ENCODE results near the gene AVEN. TPM values are rescaled to one million over a fixed set of nuclear protein-coding genes. Genes with fewer than 3 reads are reported as not detected.
"Not testable (repeated sequence)": the region's sequence is repeated elsewhere in the genome, so short reads cannot be mapped to it uniquely, and the experiment has no call there.

Gene AVEN
- total and polyA plus RNA-seq, 2 of the 8 experiments (the other 6 are each of a cell fraction or from before 2014, with no cell fraction given), result 5.5 to 17.0 TPM

DNA sequence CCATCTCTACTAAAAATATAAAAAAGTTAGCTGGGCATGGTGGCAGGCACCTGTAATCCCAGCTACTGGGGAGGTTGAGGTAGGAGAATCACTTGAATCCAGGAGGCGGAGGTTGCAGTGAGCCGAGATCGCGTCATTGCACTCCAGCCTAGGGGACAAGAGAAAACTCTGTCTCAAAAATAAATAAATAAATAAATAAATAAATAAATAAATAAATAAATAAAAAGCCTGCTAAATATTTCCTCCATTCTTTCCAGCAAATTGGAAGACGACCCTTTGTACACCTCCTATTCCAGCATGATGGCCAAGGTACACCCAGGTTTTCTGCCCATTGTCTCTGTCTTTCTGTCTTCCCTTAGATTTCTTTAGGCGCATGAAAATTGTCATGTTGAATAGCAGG, 219.5 kb downstream of the AVEN start:
- DNase-seq (ENCODE audit: low read depth in 1 of 2, low spot score in 2 of 2); H3K4me1 ChIP-seq (replicated peaks in 1 of 4; ENCODE audit: control insufficient read depth in 3 of 4, insufficient read depth in 4 of 4, low read length in 3 of 4); H3K79me2 ChIP-seq (ENCODE audit: control insufficient read depth in 1 of 2, insufficient read depth in 2 of 2, low read length in 2 of 2); H3K4me3 ChIP-seq (ENCODE audit: extremely low read depth in 1 of 4, insufficient read depth in 2 of 4, low read depth in 3 of 4, low read length in 4 of 4); H3K9me3 ChIP-seq (ENCODE audit: insufficient read depth in 2 of 2, low read depth in 1 of 2, low read length in 1 of 2); FAIRE-seq; H3K4ac ChIP-seq (replicated peaks; ENCODE audit: insufficient read length, low read depth, low read length); H4K20me1 ChIP-seq (replicated peaks in 1 of 2; ENCODE audit: control insufficient read depth in 1 of 2, insufficient read depth in 2 of 2, low read length in 2 of 2); H3K18ac ChIP-seq (ENCODE audit: extremely low read depth, low read length); POLR2A ChIA-PET (ENCODE audit: partially characterized antibody); CTCF ChIA-PET (ENCODE audit: partially characterized antibody); H2AK5ac ChIP-seq (ENCODE audit: low read depth, low read length); H3K36me3 ChIP-seq (ENCODE audit: control insufficient read depth in 2 of 4, insufficient read depth in 4 of 4, low read length in 3 of 4); H3K23me2 ChIP-seq (ENCODE audit: low read depth, low read length); H3K23ac ChIP-seq (ENCODE audit: insufficient read length); H3K79me1 ChIP-seq (ENCODE audit: low read depth, low read length); H2BK15ac ChIP-seq (ENCODE audit: low read length); H3K27me3 ChIP-seq (replicated peaks in 1 of 4; ENCODE audit: control insufficient read depth in 3 of 4, extremely low read depth in 1 of 4, insufficient read depth in 3 of 4, low read length in 3 of 4); H3K27ac ChIP-seq (ENCODE audit: low read depth, low read length); H4K5ac ChIP-seq (ENCODE audit: insufficient read length, low read depth, low read length); H3K9ac ChIP-seq (replicated peaks in 1 of 4; ENCODE audit: extremely low read depth in 1 of 4, low read depth in 3 of 4, low read length in 3 of 4); H2BK120ac ChIP-seq (replicated peaks; ENCODE audit: low read depth, low read length); H3K56ac ChIP-seq (replicated peaks; ENCODE audit: insufficient read length, low read depth, low read length); H3K4me2 ChIP-seq (ENCODE audit: insufficient read depth in 1 of 2, low read depth in 2 of 2, low read length in 2 of 2); H2BK5ac ChIP-seq (ENCODE audit: low read depth, low read length); H2AFZ ChIP-seq (ENCODE audit: low read length); H3K14ac ChIP-seq (ENCODE audit: insufficient read length); H4K8ac ChIP-seq (ENCODE audit: extremely low read depth, insufficient read depth, low read length); H4K91ac ChIP-seq (replicated peaks; ENCODE audit: insufficient read length, low read length); H2BK20ac ChIP-seq (ENCODE audit: low read length); H2BK12ac ChIP-seq (ENCODE audit: low read depth, low read length): not testable (repeated sequence)
- WGBS, 2 experiments (ENCODE audit: extremely low coverage in 1 of 2, insufficient coverage in 1 of 2, insufficient read length in 1 of 2, insufficient replicate concordance in 2 of 2, low coverage in 1 of 2, low lambda C conversion rate in 2 of 2, missing lambda C conversion rate in 1 of 2), result 98% methylated on average over 6 of the region's 6 CpGs; no CpG with 5 or more reads in 1 of the 2 experiments

Other genes with a start within 250 kb of the AVEN start
- not detected in 2 replicates for gene CHRM5, start 70.7 kb downstream of the AVEN start, total RNA-seq (2021; fragmentation: NEBNext Ultra II Directional; extraction: Animal tissue kit (Norgen Biotek cat#: 25700))
- gene CHRM5, start 70.7 kb downstream of the AVEN start, polyA plus RNA-seq (2011; rRNA removed), result not detected in 2 replicates
- gene EMC7, start 62.7 kb upstream of the AVEN start, total RNA-seq (2021; fragmentation: NEBNext Ultra II Directional; extraction: Animal tissue kit (Norgen Biotek cat#: 25700)), result 39.0 TPM in 2 replicates
- gene EMC7, start 62.7 kb upstream of the AVEN start, polyA plus RNA-seq (2011; rRNA removed), result 15.5 and 29.0 TPM in 2 replicates
- 0.76 and 0.99 TPM in 2 replicates for gene PGBD4, start 62.9 kb upstream of the AVEN start, total RNA-seq (2021; fragmentation: NEBNext Ultra II Directional; extraction: Animal tissue kit (Norgen Biotek cat#: 25700))
- 0.44 and 0.68 TPM in 2 replicates for gene PGBD4, start 62.9 kb upstream of the AVEN start, polyA plus RNA-seq (2011; rRNA removed)
- 50.3 and 51.4 TPM in 2 replicates for gene KATNBL1, start 170.9 kb upstream of the AVEN start, total RNA-seq (2021; fragmentation: NEBNext Ultra II Directional; extraction: Animal tissue kit (Norgen Biotek cat#: 25700))
- 9.4 and 14.2 TPM in 2 replicates for gene KATNBL1, start 170.9 kb upstream of the AVEN start, polyA plus RNA-seq (2011; rRNA removed)
- gene EMC4, start 185.8 kb upstream of the AVEN start, total RNA-seq (2021; fragmentation: NEBNext Ultra II Directional; extraction: Animal tissue kit (Norgen Biotek cat#: 25700)), result 87.5 and 93.3 TPM in 2 replicates
- 70.3 and 89.9 TPM in 2 replicates for gene EMC4, start 185.8 kb upstream of the AVEN start, polyA plus RNA-seq (2011; rRNA removed)

Data from H1 (cell line).